Activated CD4-positive, alpha-beta T cell treated with anti-CD3 and anti-CD28 coated beads for 36 hours (primary cell): ENCODE data around the gene SWSAP1. TPM values are rescaled to one million over a fixed set of nuclear protein-coding genes. Genes with fewer than 3 reads are reported as not detected.

Experiments
- ATAC-seq: fragments of 200-7000 bp; cut with Tn5 transposase; one replicate; pipeline ENCODE4 v1.10.0; 2021; ENCODE audit warnings: mild to moderate bottlenecking, moderate library complexity
- CTCF ChIA-PET: fragments of 350-600 bp; sonication (Branson Sonifier 250); formaldehyde crosslinking; loops from one replicate; lab custom pipeline; 2021; ENCODE audit warnings: antibody characterized with exemption; lab: Charles Lee
- POLR2A ChIA-PET: fragments of 350-600 bp; sonication (Branson Sonifier 250); formaldehyde crosslinking; loops from one replicate; lab custom pipeline; 2021; ENCODE audit warnings: antibody characterized with exemption, inconsistent platforms; lab: Charles Lee
- DNase-seq: peaks from one replicate; pipeline ENCODE4 v3.0.0-alpha.2; 2020
- H3K27ac Mint-ChIP-seq: one replicate; pipeline ENCODE4 v1.8.0; 2021; ENCODE audit warnings: mixed read lengths
- H3K27me3 Mint-ChIP-seq: one replicate; pipeline ENCODE4 v1.8.0; 2021; ENCODE audit warnings: mixed read lengths
- H3K36me3 Mint-ChIP-seq: one replicate; pipeline ENCODE4 v1.8.0; 2021; ENCODE audit warnings: low read depth, mixed read lengths
- H3K4me1 Mint-ChIP-seq: one replicate; pipeline ENCODE4 v1.8.0; 2021; ENCODE audit warnings: mixed read lengths
- H3K4me3 Mint-ChIP-seq: one replicate; pipeline ENCODE4 v1.8.0; 2021; ENCODE audit warnings: mild to moderate bottlenecking, moderate library complexity, mixed read lengths
- H3K9me3 Mint-ChIP-seq: one replicate; pipeline ENCODE4 v1.8.0; 2021; ENCODE audit warnings: low read depth, mixed read lengths
- intact Hi-C, 2 experiments: fragments of 100-400 bp; cut with DNase I in 1 of 2; cut with micrococcal nuclease in 1 of 2; formaldehyde crosslinking; loops; one replicate each; pipeline versions ENCODE4 v1.14.2 to v1.15.1; 2022 to 2024; cut with DNase I, micrococcal nuclease
- total RNA-seq, 2 experiments: library from RNA; stranded (reverse); gene quantifications; one replicate each; pipeline ENCODE4 v1.2.3, GENCODE V29; 2021

SWSAP1 gene
- total RNA-seq, 2 experiments from 2014 or later, result 1.5 to 1.7 TPM

- H3K4me1 Mint-ChIP-seq, result peaks cover 7% of the 10 kb centered on the region
- peak; percentile 95 for ATAC-seq
- POLR2A ChIA-PET, result no interaction called here
- intact Hi-C loops, result loop anchor here (1.0 kb wide), 5 partner anchors 9 to 158 kb away; partner anchors contain the start of genes CCDC159 (in 2 of the 2), TMEM205 (in 2 of the 2), KANK2 (in 1 of the 2) and RAB3D (in 1 of the 2)
- H3K4me3 Mint-ChIP-seq, result peak within 1 kb of the TSS; percentile 43
- DNase-seq, result peak; percentile 92
- H3K27ac Mint-ChIP-seq, result peak within 1 kb of the TSS; percentile 23
- H3K27me3 Mint-ChIP-seq, result peaks cover 13% of the 10 kb centered on the region
- CTCF ChIA-PET, result no interaction called here
- no peaks in the 10 kb centered on the region for H3K9me3 Mint-ChIP-seq
- H3K36me3 Mint-ChIP-seq, result no peaks in the 10 kb centered on the region
Observed at GRCh38 chr19:11355160-11356073, 19.0 kb upstream of the SWSAP1 start, which contains the start of gene PLPPR2. Gene PLPPR2 (plus strand): TSS chr19:11355432. CDS start chr19:11357674, 2,242 bp downstream.

GRCh38 chr19:11356074-11356397 lies 18.4 kb upstream of the SWSAP1 start:
- ChIA-PET CTCF (no interaction called here), POLR2A (no interaction called here)
- no peaks in the 10 kb centered on the region for H3K9me3 Mint-ChIP-seq
- H3K4me3 Mint-ChIP-seq, result peak overlapping the region; percentile 43
- DNase-seq (no peak), ATAC-seq (peak; percentile 10)
- H3K27ac Mint-ChIP-seq, result peak overlapping the region; percentile 23
- peaks cover 13% of the 10 kb centered on the region for H3K27me3 Mint-ChIP-seq
- peaks cover 7% of the 10 kb centered on the region for H3K4me1 Mint-ChIP-seq
- intact Hi-C loops, result no loop called here
- H3K36me3 Mint-ChIP-seq, result no peaks in the 10 kb centered on the region

- H3K27ac Mint-ChIP-seq, result no peak overlapping the region
- H3K27me3 Mint-ChIP-seq, result peaks cover 13% of the 10 kb centered on the region
- POLR2A ChIA-PET, result no interaction called here
- H3K36me3 Mint-ChIP-seq, result no peaks in the 10 kb centered on the region
- intact Hi-C loops, result no loop called here
- CTCF ChIA-PET, result no interaction called here
- DNase-seq, result no peak
- peaks cover 7% of the 10 kb centered on the region for H3K4me1 Mint-ChIP-seq
- no peaks in the 10 kb centered on the region for H3K9me3 Mint-ChIP-seq
- no peak overlapping the region for H3K4me3 Mint-ChIP-seq
- ATAC-seq, result no peak
Observed at GRCh38 chr19:11356676-11357550, 17.6 kb upstream of the SWSAP1 start.

- ChIA-PET CTCF (interaction anchor here (0.6 kb wide), 1 partner anchor 63 kb away, joined by 3 read pairs; the partner anchor contains the start of gene TSPAN16), POLR2A (no interaction called here)
- H3K36me3 Mint-ChIP-seq, result no peaks in the 10 kb centered on the region
- ATAC-seq (no peak), DNase-seq (no peak)
- no peak overlapping the region for H3K27ac Mint-ChIP-seq
- no peak overlapping the region for H3K4me3 Mint-ChIP-seq
- peaks cover 7% of the 10 kb centered on the region for H3K4me1 Mint-ChIP-seq
- H3K27me3 Mint-ChIP-seq, result peaks cover 13% of the 10 kb centered on the region
- intact Hi-C loops, result no loop called here
- H3K9me3 Mint-ChIP-seq, result no peaks in the 10 kb centered on the region
Observed at GRCh38 chr19:11359421-11359820, 15.0 kb upstream of the SWSAP1 start.

GRCh38 chr19:11361037-11361770 lies 13.3 kb upstream of the SWSAP1 start:
- Mint-ChIP-seq H3K4me3 (no peak overlapping the region), H3K9me3 (no peaks in the 10 kb centered on the region), H3K4me1 (peaks cover under 1% of the 10 kb centered on the region), H3K27me3 (peaks cover 7% of the 10 kb centered on the region), H3K36me3 (peaks cover 3% of the 10 kb centered on the region), H3K27ac (no peak overlapping the region)
- ChIA-PET CTCF (interaction anchor here (0.7 kb wide), 2 partner anchors 39 to 85 kb away, joined by 3 read pairs; no protein-coding TSS in a partner anchor), POLR2A (interaction anchor here (0.6 kb wide), 1 partner anchor 18 kb away, joined by 3 read pairs; no protein-coding TSS in a partner anchor)
- peak; percentile 52 for DNase-seq
- peak; percentile 33 for ATAC-seq
- intact Hi-C loops, result no loop called here

GRCh38 chr19:11361771-11362731 lies 12.4 kb upstream of the SWSAP1 start:
- ATAC-seq, result no peak

GRCh38 chr19:11363881-11364280 lies 10.6 kb upstream of the SWSAP1 start:
- POLR2A ChIA-PET, result no interaction called here
- H3K4me3 Mint-ChIP-seq, result no peak overlapping the region
- no peak overlapping the region for H3K27ac Mint-ChIP-seq
- ATAC-seq (no peak), DNase-seq (no peak)
- intact Hi-C loops, result no loop called here
- peaks cover 7% of the 10 kb centered on the region for H3K36me3 Mint-ChIP-seq
- H3K9me3 Mint-ChIP-seq, result no peaks in the 10 kb centered on the region
- CTCF ChIA-PET, result no interaction called here
- peaks cover 3% of the 10 kb centered on the region for H3K27me3 Mint-ChIP-seq
- H3K4me1 Mint-ChIP-seq, result no peaks in the 10 kb centered on the region

More at GRCh38 chr19:11361771-11362731, 12.4 kb upstream of the SWSAP1 start:
- CTCF ChIA-PET, result interaction anchor here (0.6 to 0.7 kb wide), 2 partner anchors 86 to 664 kb away, joined by 3 read pairs; no protein-coding TSS in a partner anchor
- POLR2A ChIA-PET, result interaction anchor here (0.6 kb wide), 1 partner anchor 19 kb away, joined by 3 read pairs; no protein-coding TSS in a partner anchor
- H3K27me3 Mint-ChIP-seq, result peaks cover 3% of the 10 kb centered on the region
- H3K9me3 Mint-ChIP-seq, result no peaks in the 10 kb centered on the region
- H3K4me3 Mint-ChIP-seq, result no peak overlapping the region
- DNase-seq, result no peak
- H3K36me3 Mint-ChIP-seq, result peaks cover 3% of the 10 kb centered on the region
- no peaks in the 10 kb centered on the region for H3K4me1 Mint-ChIP-seq
- H3K27ac Mint-ChIP-seq, result no peak overlapping the region
- intact Hi-C loops, result no loop called here

GRCh38 chr19:11364296-11364904 lies 10.1 kb upstream of the SWSAP1 start:
- Mint-ChIP-seq H3K27me3 (no peaks in the 10 kb centered on the region), H3K27ac (no peak overlapping the region), H3K9me3 (no peaks in the 10 kb centered on the region), H3K4me3 (no peak overlapping the region), H3K4me1 (no peaks in the 10 kb centered on the region), H3K36me3 (peaks cover 9% of the 10 kb centered on the region)
- DNase-seq (no peak), ATAC-seq (no peak)
- ChIA-PET CTCF (no interaction called here), POLR2A (no interaction called here)
- intact Hi-C loops, result no loop called here

- DNase-seq, result no peak
- Mint-ChIP-seq H3K27ac (no peak overlapping the region), H3K36me3 (peaks cover 10% of the 10 kb centered on the region), H3K4me1 (no peaks in the 10 kb centered on the region), H3K27me3 (no peaks in the 10 kb centered on the region), H3K4me3 (no peak overlapping the region), H3K9me3 (no peaks in the 10 kb centered on the region)
- ATAC-seq, result no peak
- intact Hi-C loops, result no loop called here
- POLR2A ChIA-PET, result no interaction called here
- CTCF ChIA-PET, result no interaction called here
Observed at GRCh38 chr19:11364935-11365334, 9.5 kb upstream of the SWSAP1 start.
